Mesendoderm (in vitro differentiated cells): ENCODE data around the gene CDCA3.

ENCODE experiments used
- DNase-seq: peaks from one replicate; pipeline ENCODE4 v3.0.0; 2013
- H2AK5ac ChIP-seq: 2 replicates; pipeline ENCODE4 v1.6.1; 2013; ENCODE audit warnings: low read length, inconsistent platforms
- H2BK120ac ChIP-seq: 2 replicates; pipeline ENCODE4 v1.6.1; 2013; ENCODE audit warnings: low read depth, mild to moderate bottlenecking, low read length, moderate library complexity, mixed read lengths
- H2BK15ac ChIP-seq: replicated peaks from 2 replicates; pipeline ENCODE4 v1.6.1; 2013; ENCODE audit warnings: low read depth, mild to moderate bottlenecking, moderate library complexity
- H2BK5ac ChIP-seq: 2 replicates; pipeline ENCODE4 v1.6.1; 2013; ENCODE audit warnings: low read length, inconsistent platforms
- H3K18ac ChIP-seq: 2 replicates; pipeline ENCODE4 v1.6.1; 2013; ENCODE audit warnings: mild to moderate bottlenecking, low read length, mixed read lengths
- H3K23ac ChIP-seq: one replicate; pipeline ENCODE4 v1.6.1; 2013; ENCODE audit warnings: low read length
- H3K27ac ChIP-seq: 2 replicates; pipeline ENCODE4 v1.5.1; 2013; ENCODE audit warnings: low read depth, mild to moderate bottlenecking, inconsistent platforms, low read length, moderate library complexity
- H3K27me3 ChIP-seq: 2 replicates; pipeline ENCODE4 v1.6.1; 2013; ENCODE audit warnings: low read length, control low read depth, mild to moderate bottlenecking, inconsistent platforms; ENCODE audit not compliant: insufficient read depth, poor library complexity
- H3K36me3 ChIP-seq: 2 replicates; pipeline ENCODE4 v1.6.1; 2013; ENCODE audit warnings: low read length, inconsistent platforms; ENCODE audit not compliant: control insufficient read depth, insufficient read depth
- H3K4ac ChIP-seq: one replicate; pipeline ENCODE4 v1.6.1; 2013; ENCODE audit warnings: low read depth, mild to moderate bottlenecking, low read length, moderate library complexity
- H3K4me1 ChIP-seq: 2 replicates; pipeline ENCODE4 v1.6.1; 2013; ENCODE audit warnings: low read depth, low read length, inconsistent platforms; ENCODE audit not compliant: control insufficient read depth
- H3K4me2 ChIP-seq: 2 replicates; pipeline ENCODE4 v1.6.1; 2013; ENCODE audit warnings: low read length
- H3K4me3 ChIP-seq: 2 replicates; pipeline ENCODE4 v1.5.1; 2013; ENCODE audit warnings: mild to moderate bottlenecking, low read length
- H3K56ac ChIP-seq: one replicate; pipeline ENCODE4 v1.6.1; 2013; ENCODE audit warnings: low read length
- H3K79me1 ChIP-seq: 2 replicates; pipeline ENCODE4 v1.6.1; 2013; ENCODE audit warnings: low read length, inconsistent platforms
- H3K79me2 ChIP-seq: 2 replicates; pipeline ENCODE4 v1.6.1; 2013; ENCODE audit warnings: mild to moderate bottlenecking, low read length; ENCODE audit not compliant: control insufficient read depth, insufficient read depth
- H3K9ac ChIP-seq: 2 replicates; pipeline ENCODE4 v1.6.1; 2013; ENCODE audit warnings: low read length, inconsistent platforms
- H4K5ac ChIP-seq: one replicate; pipeline ENCODE4 v1.6.1; 2013; ENCODE audit warnings: low read length
- H4K8ac ChIP-seq: one replicate; pipeline ENCODE4 v1.6.1; 2013; ENCODE audit warnings: low read depth, mild to moderate bottlenecking, control low read depth, low read length, moderate library complexity
- WGBS: extraction: QIAGEN DNeasy Blood & Tissue Kit; methylation state at CpG from one replicate; pipeline ENCODE4 v1.1.7; 2013; ENCODE audit warnings: low lambda C conversion rate, missing lambda C conversion rate; ENCODE audit not compliant: insufficient coverage; ENCODE audit errors: extremely low coverage; 5-methylcytosine and 5-hydroxymethylcytosine counted together

CDCA3 gene

DNA sequence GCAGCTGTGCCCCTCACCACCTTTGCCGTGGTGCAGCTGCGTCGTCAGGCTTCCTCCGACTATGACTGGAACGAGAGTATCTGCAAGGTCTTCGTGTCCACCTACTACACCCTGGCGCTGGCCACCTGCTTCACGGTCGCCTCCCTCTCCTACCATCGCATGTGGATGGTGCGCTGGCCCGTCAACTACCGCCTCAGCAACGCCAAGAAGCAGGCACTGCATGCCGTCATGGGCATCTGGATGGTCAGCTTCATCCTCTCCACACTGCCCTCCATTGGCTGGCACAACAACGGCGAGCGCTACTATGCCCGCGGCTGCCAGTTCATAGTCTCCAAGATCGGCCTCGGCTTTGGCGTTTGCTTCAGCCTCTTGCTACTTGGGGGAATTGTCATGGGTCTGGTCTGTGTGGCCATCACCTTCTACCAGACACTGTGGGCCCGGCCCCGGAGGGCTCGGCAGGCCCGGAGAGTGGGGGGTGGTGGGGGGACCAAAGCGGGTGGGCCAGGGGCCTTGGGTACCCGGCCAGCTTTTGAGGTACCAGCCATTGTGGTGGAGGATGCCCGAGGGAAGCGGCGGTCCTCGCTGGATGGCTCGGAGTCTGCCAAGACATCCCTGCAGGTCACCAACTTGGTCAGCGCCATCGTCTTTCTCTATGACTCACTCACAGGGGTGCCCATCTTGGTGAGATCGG is 26.9 kb downstream of the CDCA3 start:
- H2AK5ac ChIP-seq = no peak overlapping the region
- H3K36me3 ChIP-seq = no peaks in the 10 kb centered on the region
- H4K8ac ChIP-seq = no peak overlapping the region
- no peak overlapping the region for H2BK15ac ChIP-seq
- H3K4ac ChIP-seq = no peak overlapping the region
- DNase-seq = no peak
- H3K9ac ChIP-seq = no peak overlapping the region
- no CpG with 5 or more reads among the region's 37 CpGs for WGBS
- H3K4me3 ChIP-seq = no peak overlapping the region
- H2BK120ac ChIP-seq = no peak overlapping the region
- peaks cover 4% of the 10 kb centered on the region for H3K79me2 ChIP-seq
- peaks cover 2% of the 10 kb centered on the region for H3K27me3 ChIP-seq
- no peak overlapping the region for H3K56ac ChIP-seq
- H3K4me1 ChIP-seq = peaks cover 9% of the 10 kb centered on the region
- no peak overlapping the region for H3K23ac ChIP-seq
- H3K4me2 ChIP-seq = no peak overlapping the region
- no peak overlapping the region for H4K5ac ChIP-seq
- no peak overlapping the region for H2BK5ac ChIP-seq
- H3K79me1 ChIP-seq = peaks cover 2% of the 10 kb centered on the region
- no peak overlapping the region for H3K27ac ChIP-seq
- no peak overlapping the region for H3K18ac ChIP-seq

DNA sequence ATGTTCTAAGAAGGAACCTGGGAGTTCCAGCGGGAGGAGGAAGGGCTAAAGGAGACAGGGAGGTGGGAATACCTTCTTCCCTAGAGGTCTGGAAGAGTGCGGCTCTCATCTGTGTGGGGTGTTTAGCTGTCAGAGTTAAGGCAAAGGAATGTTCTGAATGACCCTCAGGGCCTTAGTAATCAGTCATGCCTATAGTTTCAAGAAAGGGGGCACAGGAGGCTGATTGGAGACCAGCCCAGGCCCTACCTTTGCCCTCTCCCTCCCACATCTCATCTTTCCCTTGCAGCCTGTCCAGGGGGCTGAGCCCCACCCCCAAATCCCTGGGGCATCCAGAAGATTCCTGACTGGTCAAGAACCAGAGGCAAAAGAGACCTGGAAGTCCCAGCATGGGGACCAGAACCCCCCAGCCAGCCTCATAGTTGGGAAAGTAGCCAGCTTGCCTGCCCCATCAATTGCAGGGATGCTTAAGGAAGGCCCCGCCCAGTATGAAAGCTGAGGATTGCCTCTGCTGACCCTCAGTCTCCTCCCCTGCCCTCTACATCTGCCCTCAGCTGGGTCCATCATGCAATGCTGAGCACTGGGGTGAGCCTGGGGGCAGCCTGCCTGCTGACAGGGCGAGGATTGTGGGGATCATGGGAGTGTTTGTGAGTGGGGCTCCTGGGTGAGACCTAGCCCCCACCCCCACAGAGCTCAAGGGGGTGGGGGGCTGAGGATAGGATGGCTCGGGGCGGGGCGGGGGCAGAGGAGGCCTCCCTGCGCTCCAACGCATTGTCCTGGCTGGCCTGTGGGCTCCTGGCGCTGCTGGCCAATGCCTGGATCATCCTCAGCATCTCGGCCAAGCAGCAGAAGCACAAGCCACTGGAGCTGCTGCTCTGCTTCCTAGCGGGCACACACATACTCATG is 27.7 kb downstream of the CDCA3 start:
- H3K4me3 ChIP-seq = no peak overlapping the region
- no peak overlapping the region for H3K27ac ChIP-seq
- no peak overlapping the region for H3K23ac ChIP-seq
- peaks cover 2% of the 10 kb centered on the region for H3K27me3 ChIP-seq
- no peak overlapping the region for H2BK15ac ChIP-seq
- no peaks in the 10 kb centered on the region for H3K36me3 ChIP-seq
- peaks cover 9% of the 10 kb centered on the region for H3K4me1 ChIP-seq
- no peak overlapping the region for H3K56ac ChIP-seq
- H3K9ac ChIP-seq = no peak overlapping the region
- no peak overlapping the region for H3K4ac ChIP-seq
- DNase-seq = peak; percentile 68
- H2BK5ac ChIP-seq = no peak overlapping the region
- peaks cover under 1% of the 10 kb centered on the region for H3K79me2 ChIP-seq
- H2BK120ac ChIP-seq = no peak overlapping the region
- H3K4me2 ChIP-seq = no peak overlapping the region
- H4K5ac ChIP-seq = no peak overlapping the region
- no peak overlapping the region for H4K8ac ChIP-seq
- no CpG with 5 or more reads among the region's 12 CpGs for WGBS
- H3K18ac ChIP-seq = no peak overlapping the region
- H3K79me1 ChIP-seq = no peaks in the 10 kb centered on the region
- H2AK5ac ChIP-seq = no peak overlapping the region

DNA sequence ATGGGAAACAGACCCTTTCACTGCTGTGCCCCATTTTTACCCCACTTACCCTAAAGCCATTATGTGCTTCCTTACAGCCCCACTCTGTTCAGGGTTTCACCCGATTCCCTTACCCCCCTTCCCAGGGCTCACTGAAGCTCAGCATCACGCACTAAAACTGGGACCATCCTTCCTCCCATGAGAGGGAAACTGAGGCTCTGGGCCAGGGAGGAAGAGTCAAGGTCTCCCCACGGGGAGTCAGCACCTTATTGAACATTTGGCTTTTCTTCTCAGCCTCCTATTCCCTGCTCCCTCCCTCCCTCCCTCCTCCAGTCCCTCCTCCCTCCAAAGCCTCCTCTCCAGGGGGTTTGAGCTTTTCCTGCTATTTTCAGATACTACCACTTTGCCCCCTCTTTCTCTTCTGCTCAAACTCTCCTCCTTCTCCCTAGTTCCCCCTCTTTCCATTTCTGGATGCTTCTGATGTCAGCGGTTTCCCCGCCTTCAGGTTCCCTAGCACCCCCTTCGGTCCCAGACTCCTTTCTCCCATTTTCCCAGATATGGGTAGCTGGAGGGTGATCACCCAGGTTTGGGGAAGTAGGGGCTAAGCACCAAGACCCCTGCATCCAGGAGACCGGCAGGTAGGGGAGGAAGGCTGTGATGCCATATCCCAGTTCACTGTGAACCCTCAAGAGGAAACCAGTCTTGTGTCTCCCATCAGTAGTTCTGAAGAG is 28.5 kb downstream of the CDCA3 start:
- Histone ChIP-seq H3K79me1 (no peaks in the 10 kb centered on the region), H3K4me1 (peaks cover 9% of the 10 kb centered on the region), H3K4me3 (no peak overlapping the region), H3K36me3 (no peaks in the 10 kb centered on the region), H3K18ac (no peak overlapping the region), H4K8ac (no peak overlapping the region), H2AK5ac (no peak overlapping the region), H3K56ac (peak overlapping the region; percentile 84), H3K9ac (no peak overlapping the region), H2BK5ac (no peak overlapping the region), H3K4ac (no peak overlapping the region), H3K27ac (no peak overlapping the region), H3K27me3 (peaks cover 2% of the 10 kb centered on the region), H3K79me2 (no peaks in the 10 kb centered on the region), H4K5ac (no peak overlapping the region), H2BK120ac (no peak overlapping the region), H3K23ac (no peak overlapping the region), H2BK15ac (no peak overlapping the region), H3K4me2 (peak overlapping the region; percentile 32)
- DNase-seq = peak; percentile 18
- no CpG with 5 or more reads among the region's 7 CpGs for WGBS

DNA sequence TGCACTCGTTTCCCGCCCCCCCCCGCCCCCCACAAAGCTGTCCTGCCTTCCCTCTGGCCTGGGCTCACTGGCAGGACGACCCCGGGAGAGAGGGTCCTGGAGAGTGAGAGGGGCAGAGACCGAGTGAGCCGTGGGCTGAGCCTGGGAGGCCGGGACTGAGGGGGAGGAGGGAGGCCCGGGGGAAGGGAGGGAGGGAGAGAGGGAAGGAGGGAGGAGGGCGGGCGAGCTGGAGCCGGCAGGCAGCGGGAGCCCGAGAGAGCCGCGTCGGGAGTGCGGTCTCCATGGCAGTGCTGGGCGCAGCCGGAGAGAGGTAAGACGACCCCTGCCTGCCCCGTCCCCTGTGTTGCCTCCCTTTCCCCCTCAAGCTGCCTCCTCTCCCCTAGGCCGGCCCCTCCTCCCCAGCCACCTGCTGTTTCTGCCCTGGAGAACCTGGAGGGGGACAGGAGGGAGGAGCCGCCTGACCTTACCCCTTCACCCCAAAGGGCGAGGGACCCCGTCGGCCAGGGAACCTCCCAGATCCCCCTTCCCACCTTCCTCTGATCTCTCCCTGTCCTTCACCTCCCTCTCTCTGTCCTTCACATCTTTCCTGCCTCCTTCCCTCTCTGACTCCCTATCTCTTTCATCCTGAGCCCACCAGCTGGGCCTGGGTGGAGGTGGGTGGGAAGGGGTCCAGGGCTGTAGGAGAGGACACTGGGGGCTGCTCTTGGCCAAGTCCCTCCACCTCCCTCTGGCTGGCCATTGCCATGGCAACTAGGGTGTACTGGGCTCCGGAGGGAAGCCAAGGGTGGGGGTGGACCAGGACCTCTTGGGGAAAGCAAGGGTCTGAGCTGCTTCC is 29.3 kb downstream of the CDCA3 start, which contains the start of gene GPR162:
GPR162 (plus strand) TSS at position 231 of the 835 bp plus-strand sequence. CDS start 2,078 bp downstream, outside the sequence.
- peak within 1 kb of the TSS; percentile 71 for H3K9ac ChIP-seq
- H3K79me1 ChIP-seq = no peaks in the 10 kb centered on the region
- peak within 1 kb of the TSS; percentile 84 for H3K56ac ChIP-seq
- no peak within 1 kb of the TSS for H2AK5ac ChIP-seq
- H4K8ac ChIP-seq = no peak within 1 kb of the TSS
- no peak within 1 kb of the TSS for H3K23ac ChIP-seq
- H3K79me2 ChIP-seq = no peaks in the 10 kb centered on the region
- peaks cover 2% of the 10 kb centered on the region for H3K27me3 ChIP-seq
- DNase-seq = peak; percentile 84
- peaks cover 9% of the 10 kb centered on the region for H3K4me1 ChIP-seq
- no peak within 1 kb of the TSS for H2BK120ac ChIP-seq
- H3K27ac ChIP-seq = no peak within 1 kb of the TSS
- H4K5ac ChIP-seq = no peak within 1 kb of the TSS
- H3K4me3 ChIP-seq = peak within 1 kb of the TSS; percentile 41
- H3K4me2 ChIP-seq = peak within 1 kb of the TSS; percentile 85
- H3K36me3 ChIP-seq = no peaks in the 10 kb centered on the region
- H3K4ac ChIP-seq = no peak within 1 kb of the TSS
- no CpG with 5 or more reads among the region's 28 CpGs for WGBS
- peak within 1 kb of the TSS; percentile 40 for H3K18ac ChIP-seq
- H2BK5ac ChIP-seq = no peak within 1 kb of the TSS
- no peak within 1 kb of the TSS for H2BK15ac ChIP-seq

- H3K4me1 ChIP-seq = peaks cover 9% of the 10 kb centered on the region
- no CpG with 5 or more reads among the region's 5 CpGs for WGBS
- DNase-seq = no peak
Observed at GRCh38 chr12:6820166-6820565, 30.9 kb downstream of the CDCA3 start.

More at GRCh38 chr12:6820166-6820565, 30.9 kb downstream of the CDCA3 start:
- Histone ChIP-seq H3K23ac (peak overlapping the region; percentile 33), H2BK5ac (no peak overlapping the region), H3K27me3 (peaks cover 2% of the 10 kb centered on the region), H3K79me1 (no peaks in the 10 kb centered on the region), H3K18ac (no peak overlapping the region), H3K36me3 (no peaks in the 10 kb centered on the region), H3K79me2 (no peaks in the 10 kb centered on the region), H3K9ac (no peak overlapping the region), H4K8ac (no peak overlapping the region), H3K56ac (no peak overlapping the region), H4K5ac (no peak overlapping the region), H2AK5ac (no peak overlapping the region), H2BK15ac (no peak overlapping the region), H3K4me2 (no peak overlapping the region), H3K4me3 (no peak overlapping the region), H2BK120ac (no peak overlapping the region), H3K27ac (no peak overlapping the region), H3K4ac (no peak overlapping the region)
